Measurements from ENCODE around the gene SCLT1. TPM values are rescaled to one million over a fixed set of nuclear protein-coding genes. Genes with fewer than 3 reads are reported as not detected.

Gene SCLT1
- total RNA-seq, 1 donor from 2014 or later, result 9.6 TPM

DNA sequence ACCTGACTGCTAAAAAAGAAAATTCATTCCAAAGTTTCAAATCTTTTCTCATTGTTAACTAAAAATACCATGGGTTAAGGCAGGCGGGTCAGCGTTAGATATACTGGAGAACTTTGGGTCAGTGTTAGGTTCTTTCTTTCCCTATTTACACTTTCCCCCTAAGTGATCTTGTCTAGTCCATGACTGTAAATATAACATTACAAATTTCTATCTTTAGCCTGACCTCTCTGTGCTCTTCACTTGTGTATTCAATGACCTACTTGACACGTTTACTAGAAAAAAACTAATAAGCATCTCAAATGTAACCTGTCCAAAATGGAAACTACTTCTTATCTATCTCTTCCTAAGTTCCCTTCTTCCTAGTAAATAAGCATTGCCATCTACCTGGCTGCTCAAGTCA lies 188.5 kb downstream of the SCLT1 start:
- no peak for DNase-seq (ENCODE audit: low spot score)
- intact Hi-C loops (cut with DNase I), result no loop called here

DNA sequence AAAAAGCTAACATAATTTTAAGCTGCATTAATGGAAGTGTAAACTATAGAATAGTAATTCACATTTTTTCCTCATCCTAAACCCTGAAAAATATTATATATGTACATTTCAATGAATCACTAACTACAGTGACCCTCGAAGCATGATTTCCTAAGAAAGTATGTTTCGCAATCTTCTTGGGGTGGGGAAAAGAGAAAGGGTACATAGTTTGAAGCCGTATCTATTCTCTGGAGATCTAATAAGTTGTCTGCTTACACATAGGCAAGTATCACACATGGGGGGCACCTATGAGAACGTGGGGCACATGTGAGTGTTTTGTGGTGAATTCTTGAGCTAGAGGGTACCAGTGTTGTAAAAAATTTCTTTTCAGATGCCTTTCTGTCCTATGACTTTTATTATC lies 212.7 kb downstream of the SCLT1 start:
- intact Hi-C loops (cut with DNase I), result no loop called here

DNA sequence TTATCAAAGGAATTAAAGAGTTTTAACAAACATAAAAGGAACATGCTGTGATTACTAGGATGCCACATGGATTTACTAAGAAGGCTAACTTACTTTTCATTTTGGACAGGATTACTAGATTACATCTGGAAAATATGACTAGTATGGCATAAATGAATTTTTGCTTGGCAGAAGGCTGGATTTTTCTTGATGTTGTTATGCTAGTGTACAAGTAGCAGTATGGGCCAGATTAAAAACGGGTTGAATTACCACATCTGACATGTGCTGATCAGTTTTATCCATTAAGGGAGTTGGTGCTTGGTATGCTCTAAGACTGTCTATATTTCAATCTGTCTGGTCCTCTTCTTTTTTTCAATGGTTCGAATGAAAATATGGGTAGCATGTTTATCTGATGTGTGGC lies 213.4 kb downstream of the SCLT1 start:
- no peak for DNase-seq (ENCODE audit: low spot score)
- intact Hi-C loops (cut with DNase I), result no loop called here

More for the DNA sequence above, 212.7 kb downstream of the SCLT1 start:
- DNase-seq (ENCODE audit: low spot score), result no peak

DNA sequence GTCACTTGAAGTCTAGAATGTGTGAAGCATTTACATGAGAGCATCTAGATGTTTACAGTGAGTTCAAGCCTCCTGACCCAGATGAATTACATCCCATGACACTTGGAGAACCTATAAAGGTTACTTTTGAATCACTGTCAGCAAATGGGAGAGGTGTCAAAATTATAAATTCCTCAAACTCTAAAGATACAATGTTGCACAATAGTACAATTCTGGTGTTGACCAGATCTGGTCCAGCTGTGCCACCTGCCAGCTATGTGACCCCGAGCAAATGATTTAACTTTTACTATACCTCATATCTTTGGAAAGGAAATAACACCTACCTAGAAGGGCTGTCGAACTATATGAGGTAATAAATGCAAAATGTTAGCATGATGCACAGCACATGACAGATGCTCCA lies 214.1 kb downstream of the SCLT1 start:
- no peak for DNase-seq (ENCODE audit: low spot score)
- intact Hi-C loops (cut with DNase I), result no loop called here

DNA sequence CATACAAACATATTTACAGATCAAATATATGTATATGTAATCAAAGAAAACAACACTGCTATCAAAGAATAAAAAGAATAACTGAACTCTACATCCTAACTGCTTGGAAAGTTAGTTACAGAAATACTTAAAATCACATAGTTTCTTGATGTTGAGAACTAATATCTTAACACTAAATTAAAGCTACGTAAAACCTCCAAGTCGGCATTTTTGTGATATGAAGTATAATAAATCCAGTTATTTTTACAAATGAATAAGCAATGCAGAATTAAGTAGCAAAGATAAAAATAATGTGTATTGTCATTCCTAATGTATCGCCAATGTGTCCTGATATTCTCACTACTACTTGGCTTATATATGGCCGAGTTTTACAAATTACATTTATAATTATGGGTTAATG lies 215.4 kb downstream of the SCLT1 start:
- intact Hi-C loops (cut with DNase I), result no loop called here
- DNase-seq (ENCODE audit: low spot score), result no peak

DNA sequence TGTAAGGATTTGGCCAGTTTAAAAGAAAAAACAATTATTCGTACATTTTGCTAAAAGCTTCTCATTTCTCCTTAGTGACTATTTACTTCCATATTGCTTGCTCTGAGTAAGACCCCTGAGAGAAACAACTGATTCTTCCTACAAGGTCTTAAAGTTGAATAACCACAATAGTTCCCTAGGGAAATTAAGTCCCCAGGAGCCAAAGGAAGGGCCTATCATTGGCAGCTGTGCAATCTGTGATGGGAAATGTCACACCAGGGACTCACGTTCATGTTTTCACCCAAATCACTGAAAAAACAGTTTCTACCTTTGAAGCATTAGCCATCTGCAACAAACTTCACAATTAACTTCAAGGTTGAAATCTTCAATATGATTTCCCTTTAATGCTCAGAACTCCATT lies 217.1 kb downstream of the SCLT1 start:
- intact Hi-C loops (cut with DNase I), result no loop called here
- DNase-seq (ENCODE audit: low spot score), result no peak

DNA sequence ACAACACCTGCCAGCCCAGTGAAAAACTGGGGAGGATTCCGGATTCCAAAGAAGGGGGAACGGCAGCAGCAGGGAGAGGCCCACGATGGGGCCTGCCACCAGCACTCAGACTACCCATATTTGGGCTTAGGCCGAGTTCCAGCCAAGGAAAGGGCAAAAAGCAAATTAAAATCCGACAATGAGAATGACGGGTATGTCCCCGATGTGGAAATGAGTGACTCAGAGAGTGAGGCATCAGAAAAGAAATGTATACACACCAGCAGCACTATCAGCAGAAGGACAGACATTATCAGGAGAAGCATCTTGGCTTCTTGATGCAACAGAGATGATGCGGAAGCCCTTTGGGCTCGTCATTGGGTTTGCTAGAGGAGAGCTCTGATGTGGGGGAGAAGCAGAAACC lies 221.4 kb downstream of the SCLT1 start:
- DNase-seq (ENCODE audit: low spot score), result no peak
- intact Hi-C loops (cut with DNase I), result no loop called here

DNA sequence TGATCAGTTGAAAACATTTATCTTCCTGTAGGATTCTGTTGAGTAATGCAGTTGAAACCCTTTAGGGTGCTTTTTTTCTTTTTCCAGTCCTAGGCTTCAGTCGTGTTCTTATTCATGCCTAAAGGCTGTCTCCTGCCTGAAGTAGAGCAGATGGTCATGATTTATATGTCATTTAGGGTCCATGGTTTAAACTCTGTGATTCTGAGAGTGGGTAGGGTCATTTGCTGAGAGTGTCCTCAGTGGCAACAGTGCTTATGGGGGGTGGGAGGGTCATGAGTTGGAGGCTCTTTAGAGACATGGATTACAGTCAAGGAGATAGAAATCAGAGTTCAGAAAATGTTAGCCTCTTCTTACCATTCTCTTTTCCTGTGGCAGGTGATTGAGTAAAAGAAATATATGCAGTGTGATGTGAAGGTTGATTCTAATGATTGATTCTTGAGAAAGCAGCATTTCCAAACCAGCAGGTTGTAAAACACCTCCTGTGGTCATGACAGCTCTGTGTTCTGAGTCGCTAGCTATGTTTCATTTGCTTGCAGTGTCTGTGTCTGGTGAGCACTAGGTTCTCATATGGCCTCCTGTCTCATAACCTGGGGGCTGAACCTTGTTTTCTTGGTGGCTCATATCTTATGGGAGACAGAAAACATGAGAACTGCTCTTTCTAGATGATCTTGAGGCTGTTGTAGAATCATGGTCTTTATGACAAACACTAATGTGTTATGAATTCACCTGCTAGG lies 223.4 kb downstream of the SCLT1 start:
- intact Hi-C loops (cut with DNase I), result loop anchor here (10.0 kb wide), 2 partner anchors 445 to 585 kb away; partner anchors contain the start of gene PGRMC2
- no peak for DNase-seq (ENCODE audit: low spot score)

DNA sequence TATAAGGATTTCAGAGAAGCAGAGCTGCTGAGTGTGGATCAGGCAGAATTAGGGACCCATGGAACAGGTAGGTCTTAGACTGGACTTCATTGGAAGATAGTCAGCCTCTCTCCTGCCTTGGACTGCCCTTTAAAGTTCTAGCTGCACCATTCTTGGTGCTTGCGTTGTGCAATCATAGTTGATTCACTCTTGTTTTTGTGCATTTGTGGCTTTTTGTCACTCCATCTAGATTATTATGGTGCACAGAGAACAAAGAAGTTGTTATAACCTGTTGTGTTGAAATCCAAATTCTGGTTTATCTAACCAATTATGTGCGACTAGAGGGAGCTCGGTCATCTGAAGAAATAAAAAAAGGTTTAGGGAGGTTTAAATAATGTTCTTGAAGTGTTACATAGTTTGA lies 224.6 kb downstream of the SCLT1 start:
- no peak for DNase-seq (ENCODE audit: low spot score)
- intact Hi-C loops (cut with DNase I), result loop anchor here (10.0 kb wide), 2 partner anchors 444 to 584 kb away; partner anchors contain the start of gene PGRMC2

DNA sequence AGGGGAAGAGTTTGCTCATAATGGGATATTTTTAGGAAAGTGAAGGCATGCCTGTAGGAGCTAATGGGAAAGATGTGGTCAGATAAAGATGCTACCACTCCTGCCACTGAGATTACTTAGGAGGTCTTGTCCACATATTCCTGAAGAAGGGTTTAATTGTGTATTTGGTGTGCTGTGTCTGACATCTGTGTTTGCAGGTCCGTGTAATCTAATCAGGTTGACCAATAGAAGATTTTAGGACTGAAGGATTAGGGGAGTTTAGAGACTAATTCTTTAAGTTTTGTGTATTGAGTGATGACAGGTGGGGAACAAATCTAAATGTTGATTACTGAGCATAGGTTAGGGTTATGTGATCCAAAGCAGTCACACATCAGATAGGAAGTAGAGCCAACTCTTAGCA lies 226.6 kb downstream of the SCLT1 start:
- intact Hi-C loops (cut with DNase I), result loop anchor here (10.0 kb wide), 2 partner anchors 442 to 582 kb away; partner anchors contain the start of gene PGRMC2
- DNase-seq (ENCODE audit: low spot score), result no peak

DNA sequence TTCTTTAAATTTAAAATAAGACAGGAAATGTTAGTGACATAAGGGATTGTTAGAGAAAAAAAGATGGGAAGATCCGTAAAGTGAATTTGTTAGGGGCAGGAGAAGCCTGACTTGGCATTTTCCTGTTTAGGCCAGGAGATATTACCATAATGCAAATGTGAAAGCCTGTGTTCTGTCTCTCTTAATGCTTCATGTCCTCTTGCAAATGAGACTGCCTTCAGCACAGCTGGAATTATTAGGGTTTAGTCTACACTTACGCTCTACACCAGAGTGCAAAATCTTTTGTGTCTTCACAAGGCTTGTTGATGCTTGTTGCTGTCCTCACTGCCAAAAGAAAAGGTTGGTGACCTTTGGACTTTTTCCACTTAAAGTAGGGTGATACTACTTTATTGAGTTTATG lies 227.1 kb downstream of the SCLT1 start:
- intact Hi-C loops (cut with DNase I), result loop anchor here (10.0 kb wide), 2 partner anchors 441 to 581 kb away; partner anchors contain the start of gene PGRMC2
- DNase-seq (ENCODE audit: low spot score), result no peak

DNA sequence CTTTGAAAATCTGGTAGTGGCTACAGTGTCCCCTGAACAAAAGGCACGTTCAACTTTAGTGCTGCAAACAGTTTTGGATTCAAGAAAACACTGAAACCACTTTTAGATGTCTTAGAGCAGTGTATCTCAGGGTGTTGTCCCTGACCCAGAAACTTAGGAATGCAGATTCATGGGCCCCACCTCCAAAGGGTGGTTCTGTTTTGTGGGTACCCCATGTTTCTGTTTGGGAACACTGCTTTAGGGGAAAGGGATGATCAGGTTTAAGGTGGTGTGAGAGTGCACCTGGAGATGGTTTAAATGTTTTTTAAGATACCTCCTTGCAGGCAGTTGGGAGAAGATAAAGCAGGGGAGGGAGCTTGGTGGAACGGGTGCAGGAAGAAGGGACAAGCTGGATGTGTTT lies 228.2 kb downstream of the SCLT1 start:
- no peak for DNase-seq (ENCODE audit: low spot score)
- intact Hi-C loops (cut with DNase I), result loop anchor here (10.0 kb wide), 2 partner anchors 440 to 580 kb away; partner anchors contain the start of gene PGRMC2

DNA sequence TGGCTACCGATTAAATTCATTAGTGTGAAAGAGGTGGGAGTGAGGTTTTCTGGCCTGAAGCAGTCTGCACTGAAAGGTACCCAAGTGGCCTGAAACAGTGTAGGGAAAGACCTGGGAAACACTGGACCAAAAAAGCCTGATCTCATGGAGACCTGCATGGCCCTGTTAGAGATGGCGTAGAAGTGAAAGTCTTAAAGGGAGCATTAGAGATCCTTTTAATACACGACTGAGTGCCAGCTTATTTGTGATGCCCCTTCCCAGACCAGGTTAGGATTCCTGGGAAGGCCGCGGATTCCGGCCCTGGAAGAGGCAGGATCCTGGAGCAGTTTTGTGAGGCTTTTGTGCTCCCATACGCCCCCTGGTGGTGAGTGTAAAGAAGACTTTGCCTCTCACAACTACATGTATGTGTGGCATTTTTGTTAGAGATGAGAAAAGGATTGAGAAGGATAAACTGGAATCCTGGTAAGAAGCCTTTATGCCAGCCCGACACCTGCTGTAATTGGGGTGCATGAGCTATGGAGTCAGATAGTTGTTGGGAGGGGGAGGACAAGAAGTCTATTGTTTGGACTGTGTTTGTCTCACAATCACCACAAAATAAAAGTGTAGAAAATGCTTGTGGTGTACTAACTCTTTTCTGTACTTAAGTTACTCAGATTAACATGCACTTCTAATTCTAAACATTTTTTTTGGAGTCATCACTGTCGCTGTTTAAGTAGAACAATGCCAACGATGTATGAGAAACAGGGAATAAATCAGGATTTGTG lies 229.8 kb downstream of the SCLT1 start:
- peak; percentile 89 for DNase-seq (ENCODE audit: low spot score)
- intact Hi-C loops (cut with DNase I), result loop anchor here (5.0 to 10.0 kb wide), 6 partner anchors 229 to 671 kb away; partner anchors contain the start of genes PGRMC2 and SCLT1

DNA sequence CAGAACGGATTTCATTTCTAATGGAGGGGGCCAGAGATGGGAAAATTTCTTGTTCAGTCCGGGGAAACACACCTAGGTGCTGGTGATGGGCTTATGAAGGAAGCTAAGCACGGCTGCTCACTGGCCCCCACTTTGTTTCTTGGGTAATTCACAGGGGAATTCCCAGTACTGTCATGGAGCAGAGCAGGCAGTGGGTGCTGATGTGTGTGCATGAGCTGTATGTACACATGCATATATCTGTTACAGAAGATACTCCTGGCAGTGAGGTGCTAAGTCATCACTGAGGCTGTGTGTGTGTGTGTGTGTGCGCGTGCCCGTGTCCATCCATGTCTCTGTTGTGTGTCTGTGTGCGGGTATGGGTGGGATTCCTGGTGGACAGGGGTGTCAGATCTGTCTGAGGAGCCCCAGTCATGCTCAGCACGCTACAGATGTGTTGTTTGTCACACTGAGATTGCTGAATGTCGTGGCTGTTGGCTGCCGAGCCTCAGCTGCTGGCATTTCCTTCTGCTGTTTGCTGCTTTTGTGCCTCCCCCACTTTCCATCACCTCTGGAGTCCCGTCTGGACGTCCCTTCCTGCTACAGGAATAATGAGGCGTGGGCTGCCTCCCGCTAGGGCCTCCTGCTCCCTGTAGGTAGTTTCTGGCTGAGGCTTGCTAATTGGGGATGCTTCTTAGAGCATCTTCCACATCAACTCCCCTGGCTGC lies 230.6 kb downstream of the SCLT1 start:
- intact Hi-C loops (cut with DNase I), result loop anchor here (5.0 to 10.0 kb wide), 6 partner anchors 230 to 670 kb away; partner anchors contain the start of genes PGRMC2 and SCLT1
- no peak for DNase-seq (ENCODE audit: low spot score)

DNA sequence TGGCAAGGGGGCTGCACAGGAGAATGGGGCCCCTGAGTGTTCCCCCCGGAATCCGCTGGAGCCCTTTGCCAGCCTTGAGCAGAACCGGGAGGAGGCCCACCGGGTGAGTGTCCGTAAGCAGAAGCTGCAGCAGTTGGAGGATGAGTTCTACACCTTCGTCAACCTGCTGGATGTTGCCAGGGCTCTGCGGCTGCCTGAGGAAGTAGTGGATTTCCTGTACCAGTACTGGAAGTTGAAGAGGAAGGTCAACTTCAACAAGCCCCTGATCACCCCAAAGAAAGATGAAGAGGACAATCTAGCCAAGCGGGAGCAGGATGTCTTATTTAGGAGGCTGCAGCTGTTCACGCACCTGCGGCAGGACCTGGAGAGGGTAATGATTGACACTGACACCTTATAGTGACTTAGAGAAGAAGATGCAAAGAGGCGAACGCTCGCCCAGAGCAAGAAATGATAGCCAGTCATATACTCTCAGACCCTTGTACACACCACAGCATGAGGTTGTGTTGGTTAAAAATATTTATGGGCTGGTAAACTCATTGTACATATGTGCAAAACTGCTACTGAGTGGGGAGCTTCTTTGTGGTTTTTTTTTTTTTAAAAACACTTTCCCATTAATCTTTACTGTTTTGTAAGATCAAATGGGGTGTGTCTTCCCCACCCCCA lies 231.4 kb downstream of the SCLT1 start:
- intact Hi-C loops (cut with DNase I), result loop anchor here (5.0 to 10.0 kb wide), 6 partner anchors 230 to 670 kb away; partner anchors contain the start of genes PGRMC2 and SCLT1
- peak; percentile 81 for DNase-seq (ENCODE audit: low spot score)

DNA sequence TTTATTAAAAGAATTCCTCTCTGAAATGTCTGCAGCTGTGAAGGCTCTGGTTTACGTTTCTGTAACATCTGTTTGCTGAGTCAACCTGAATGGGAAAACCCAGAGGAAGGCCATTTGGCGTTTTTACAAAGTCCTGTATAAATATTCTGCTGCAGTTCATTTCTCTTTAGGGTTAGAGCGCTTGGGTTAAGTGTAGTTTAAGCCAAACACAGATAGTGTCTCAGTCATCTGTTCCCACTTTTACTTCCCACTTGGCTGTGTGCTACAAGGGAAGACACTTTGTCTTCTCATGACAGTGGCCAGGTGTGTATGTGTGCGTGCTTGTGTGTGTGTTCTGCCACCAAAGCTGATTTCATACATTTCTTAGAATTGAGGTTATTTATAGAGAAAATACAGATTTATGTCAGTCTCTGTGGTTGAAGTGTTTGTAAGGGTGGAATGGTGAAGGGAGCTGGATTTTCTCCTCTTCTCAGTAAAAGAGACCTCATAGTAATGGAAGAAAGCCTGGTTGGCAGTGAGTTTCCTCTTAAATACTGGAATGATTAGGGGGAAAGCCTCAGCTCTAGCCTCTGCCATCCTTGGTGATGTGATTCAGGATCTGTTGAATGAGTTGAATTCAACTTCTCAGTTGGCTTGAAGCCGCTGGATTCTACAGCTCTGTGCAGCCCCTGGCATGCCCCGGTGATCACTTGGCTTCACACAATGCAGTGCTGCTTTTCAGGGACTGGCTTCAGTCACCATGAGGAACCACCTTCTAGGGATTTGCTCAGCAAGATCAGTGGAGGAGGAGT lies 233.3 kb downstream of the SCLT1 start:
- no peak for DNase-seq (ENCODE audit: low spot score)
- intact Hi-C loops (cut with DNase I), result loop anchor here (2.0 to 10.0 kb wide), 9 partner anchors 23 to 668 kb away; partner anchors contain the start of genes PGRMC2 and SCLT1

DNA sequence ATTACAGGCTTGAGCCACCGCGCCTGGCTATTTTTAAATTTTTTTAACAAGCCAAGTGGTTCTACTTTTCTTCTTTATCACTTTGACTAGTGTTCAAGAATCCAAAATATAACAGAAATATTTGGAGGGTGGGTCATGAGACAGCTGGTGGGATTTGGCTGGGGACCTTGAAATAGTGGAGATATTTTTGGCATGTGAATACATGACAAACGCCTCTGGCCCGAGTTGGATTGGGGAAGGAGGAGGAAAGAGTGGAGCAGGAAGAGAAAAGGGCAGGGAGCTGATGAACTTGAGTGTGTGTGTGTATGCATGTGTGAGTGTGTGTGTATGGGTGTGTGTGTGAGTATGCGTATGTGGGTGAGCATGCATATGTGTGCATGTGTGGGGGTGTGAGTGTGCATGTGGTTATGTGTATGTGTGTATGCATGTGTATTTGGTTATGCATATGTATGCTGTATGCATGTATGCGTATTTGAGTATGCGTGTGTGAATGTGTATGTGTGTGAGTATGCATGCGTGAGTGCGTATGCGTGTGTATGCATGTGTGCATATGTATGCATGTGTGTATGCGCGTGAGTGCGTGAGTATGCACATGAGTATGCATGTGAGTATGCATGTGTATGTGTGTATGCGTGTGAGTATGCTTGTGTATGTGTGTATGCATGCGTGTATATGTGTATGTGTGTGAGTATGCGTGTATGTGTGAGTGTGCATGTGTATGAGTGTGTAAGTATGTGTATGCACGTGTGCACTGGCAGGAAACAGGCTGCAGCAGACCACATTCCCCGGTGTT lies 234.3 kb downstream of the SCLT1 start:
- intact Hi-C loops (cut with DNase I), result loop anchor here (2.0 to 5.0 kb wide), 3 partner anchors 22 to 472 kb away; no protein-coding TSS in a partner anchor
- no peak for DNase-seq (ENCODE audit: low spot score)

Measured in cardiac septum (tissue), 1 donor.